SH-SY5Y (cell line): ENCODE data around the gene LRRC32.

Experiments
- GATA2 ChIP-seq: IDR thresholded peaks from 2 replicates; pipeline ENCODE4 v1.6.1; 2011; ENCODE audit warnings: mild to moderate bottlenecking, low read depth, low read length
- GATA3 ChIP-seq: IDR thresholded peaks from 2 replicates; pipeline ENCODE4 v1.6.1; 2011; ENCODE audit warnings: low read depth, mild to moderate bottlenecking, low read length, moderate library complexity

DNA sequence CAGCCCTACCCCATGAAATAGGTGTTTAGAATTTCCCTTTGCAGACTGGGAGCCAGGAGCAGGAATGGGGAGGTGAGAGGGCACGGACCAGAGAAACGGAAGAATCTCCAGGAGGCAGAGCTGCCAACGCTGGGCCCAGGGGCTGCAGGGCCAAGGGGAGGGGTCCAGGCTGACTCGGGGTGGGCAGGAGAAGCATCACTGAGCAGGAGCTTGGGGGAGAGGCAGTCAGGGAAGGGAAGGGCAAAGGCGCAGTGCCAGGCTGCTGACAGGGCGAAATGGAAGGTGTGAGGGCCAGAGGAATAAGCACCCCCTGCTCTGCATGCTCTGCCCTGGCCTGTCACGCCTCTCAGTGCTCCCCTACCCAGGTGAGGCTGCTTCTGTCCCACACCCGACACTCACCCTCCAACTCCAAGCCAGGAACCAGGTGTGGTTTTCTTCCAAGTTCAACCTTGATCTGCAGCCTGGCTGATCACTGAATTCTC, 14.5 kb downstream of the LRRC32 start:
- TF ChIP-seq GATA3: no peak
- TF ChIP-seq GATA2: no peak
